Kidney (tissue), 22 donors: ENCODE results near the gene ARMS2. TPM values are rescaled to one million over a fixed set of nuclear protein-coding genes. Genes with fewer than 3 reads are reported as not detected.
A peak's percentile ranks its signal among the peaks of the same experiment; 100 is the strongest.

Experiments
- DNase-seq, 5 donors: peaks; one replicate each; pipeline ENCODE4 v3.0.0-alpha.2; 2013 to 2020
- FAIRE-seq: peaks from 2 replicates; lab custom pipeline; 2012; peaks lifted over from hg19 to GRCh38; lab: Jason Lieb, UNC
- H3K27ac ChIP-seq, 2 donors: one replicate each; pipeline ENCODE4 v1.7.0; 2013; ENCODE audit warnings: low read depth in 2 of 2, low read length in 2 of 2, inconsistent platforms in 1 of 2
- H3K27me3 ChIP-seq: one replicate; pipeline ENCODE4 v1.7.1; 2013; ENCODE audit warnings: low read length, inconsistent platforms; ENCODE audit not compliant: control insufficient read depth, insufficient read depth
- H3K36me3 ChIP-seq, 3 donors: one replicate each; pipeline versions ENCODE4 v1.7.0 to v1.7.1; 2013; ENCODE audit warnings: low read length in 3 of 3, control low read depth in 1 of 3, inconsistent platforms in 1 of 3; ENCODE audit not compliant: insufficient read depth in 3 of 3, control insufficient read depth in 2 of 3
- H3K4me1 ChIP-seq, 3 donors: one replicate each; pipeline versions ENCODE4 v1.7.0 to v1.7.1; 2013; ENCODE audit warnings: low read length in 3 of 3, inconsistent platforms in 1 of 3, low read depth in 1 of 3; ENCODE audit not compliant: control insufficient read depth in 2 of 3, insufficient read depth in 2 of 3
- H3K4me3 ChIP-seq, 3 donors: one replicate each; pipeline versions ENCODE4 v1.7.0 to v1.8.1; 2013; ENCODE audit warnings: low read length in 3 of 3, control low read depth in 1 of 3, inconsistent platforms in 1 of 3
- H3K9ac ChIP-seq, 3 donors: one replicate each; pipeline versions ENCODE4 v1.7.0 to v1.7.1; 2013; ENCODE audit warnings: low read length in 3 of 3, control low read depth in 1 of 3, inconsistent platforms in 1 of 3
- H3K9me3 ChIP-seq, 3 donors: one replicate each; pipeline versions ENCODE4 v1.7.0 to v1.7.1; 2013; ENCODE audit warnings: low read length in 3 of 3, control low read depth in 1 of 3, inconsistent platforms in 1 of 3; ENCODE audit not compliant: control insufficient read depth in 2 of 3, insufficient read depth in 1 of 3
- intact Hi-C: fragments of 100-400 bp; cut with DNase I; formaldehyde crosslinking; loops from one replicate; pipeline ENCODE4 v1.11.1; 2022
- long read RNA-seq, 10 donors: library from polyadenylated mRNA in 1 of 10; unstranded in 1 of 10; transcript quantifications; one replicate each; pipeline ENCODE4 v2.0.0 and lab custom pipeline, GENCODE V29; 2021 to 2026
- polyA plus RNA-seq: library from polyadenylated mRNA; stranded (reverse); fragments of 350-450 nt; fragmentation: Illumina TruSeq; extraction: RNeasy Lipid Tissue Mini Kit (QIAGEN cat#74804); gene quantifications from one replicate; pipeline ENCODE4 v1.2.3, GENCODE V29; 2014; ENCODE audit warnings: low read depth, low replicate concordance; ENCODE audit not compliant: insufficient read depth
- total RNA-seq: library from RNA; stranded (reverse); fragmentation: NEBNext Ultra II Directional; extraction: Animal tissue kit (Norgen Biotek cat#: 25700); gene quantifications from one replicate; pipeline ENCODE4 v1.2.1, GENCODE V29; 2021
- TF ChIP-seq, protein P1 (sequence below): IDR thresholded peaks from 3 replicates; pipeline ENCODE4 v1.5.1; 2012; ENCODE audit warnings: mild to moderate bottlenecking, moderate library complexity, borderline replicate concordance; ENCODE audit not compliant: insufficient read depth; ENCODE audit errors: extremely low read depth
- donor health status: control.
- donor health status: control.
- donor health status: control.
- donor health status: control.
- donor health status: control.
- donor health status: DM: yes; HTN: yes; CAD: no.
- donor health status: Normal renal cell carcinoma (clear cell type).

The ARMS2 gene
- total RNA-seq (not detected), polyA plus RNA-seq (not detected)
- long read RNA-seq, donor 1, result 0 reads
- long read RNA-seq, donor 2, result 0 reads
- long read RNA-seq, donor 3, partial matches to known transcripts, result 0 of 1 reads
- long read RNA-seq, donor 3, other reads (novel, unspliced or antisense), result 0 of 1 reads
- long read RNA-seq, donor 4, result 0 reads
- long read RNA-seq, donor 5, result 0 reads
- long read RNA-seq, donor 6, result 0 reads
- long read RNA-seq, donor 7, result 0 reads
- long read RNA-seq, donor 8, result 0 reads
- long read RNA-seq, donor 9, result 0 reads
- long read RNA-seq, donor 10, result 0 reads

DNA sequence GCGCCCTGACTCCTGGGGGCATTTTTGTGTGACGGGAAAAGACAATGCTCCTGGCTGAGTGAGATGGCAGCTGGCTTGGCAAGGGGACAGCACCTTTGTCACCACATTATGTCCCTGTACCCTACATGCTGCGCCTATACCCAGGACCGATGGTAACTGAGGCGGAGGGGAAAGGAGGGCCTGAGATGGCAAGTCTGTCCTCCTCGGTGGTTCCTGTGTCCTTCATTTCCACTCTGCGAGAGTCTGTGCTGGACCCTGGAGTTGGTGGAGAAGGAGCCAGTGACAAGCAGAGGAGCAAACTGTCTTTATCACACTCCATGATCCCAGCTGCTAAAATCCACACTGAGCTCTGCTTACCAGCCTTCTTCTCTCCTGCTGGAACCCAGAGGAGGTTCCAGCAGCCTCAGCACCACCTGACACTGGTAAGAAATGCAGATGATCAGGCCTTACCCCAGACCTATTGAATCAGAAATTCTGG, at the start of gene ARMS2:
Gene ARMS2 (plus strand): TSS at position 51 of the 478 bp plus-strand sequence. CDS start 75 bp downstream, at position 126.
- TF ChIP-seq, protein P1, sequence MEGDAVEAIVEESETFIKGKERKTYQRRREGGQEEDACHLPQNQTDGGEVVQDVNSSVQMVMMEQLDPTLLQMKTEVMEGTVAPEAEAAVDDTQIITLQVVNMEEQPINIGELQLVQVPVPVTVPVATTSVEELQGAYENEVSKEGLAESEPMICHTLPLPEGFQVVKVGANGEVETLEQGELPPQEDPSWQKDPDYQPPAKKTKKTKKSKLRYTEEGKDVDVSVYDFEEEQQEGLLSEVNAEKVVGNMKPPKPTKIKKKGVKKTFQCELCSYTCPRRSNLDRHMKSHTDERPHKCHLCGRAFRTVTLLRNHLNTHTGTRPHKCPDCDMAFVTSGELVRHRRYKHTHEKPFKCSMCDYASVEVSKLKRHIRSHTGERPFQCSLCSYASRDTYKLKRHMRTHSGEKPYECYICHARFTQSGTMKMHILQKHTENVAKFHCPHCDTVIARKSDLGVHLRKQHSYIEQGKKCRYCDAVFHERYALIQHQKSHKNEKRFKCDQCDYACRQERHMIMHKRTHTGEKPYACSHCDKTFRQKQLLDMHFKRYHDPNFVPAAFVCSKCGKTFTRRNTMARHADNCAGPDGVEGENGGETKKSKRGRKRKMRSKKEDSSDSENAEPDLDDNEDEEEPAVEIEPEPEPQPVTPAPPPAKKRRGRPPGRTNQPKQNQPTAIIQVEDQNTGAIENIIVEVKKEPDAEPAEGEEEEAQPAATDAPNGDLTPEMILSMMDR, result no peak
- intact Hi-C loops, result no loop called here
- Histone ChIP-seq H3K27ac (no peak within 1 kb of the TSS), H3K4me3 (no peak within 1 kb of the TSS), H3K4me1 (no peaks in the 10 kb centered on the region), H3K9ac (no peak within 1 kb of the TSS), H3K27me3 (peaks cover 2% of the 10 kb centered on the region), H3K9me3 (no peaks in the 10 kb centered on the region), H3K36me3 (no peaks in the 10 kb centered on the region)
- FAIRE-seq (no peak), DNase-seq (no peak)

DNA sequence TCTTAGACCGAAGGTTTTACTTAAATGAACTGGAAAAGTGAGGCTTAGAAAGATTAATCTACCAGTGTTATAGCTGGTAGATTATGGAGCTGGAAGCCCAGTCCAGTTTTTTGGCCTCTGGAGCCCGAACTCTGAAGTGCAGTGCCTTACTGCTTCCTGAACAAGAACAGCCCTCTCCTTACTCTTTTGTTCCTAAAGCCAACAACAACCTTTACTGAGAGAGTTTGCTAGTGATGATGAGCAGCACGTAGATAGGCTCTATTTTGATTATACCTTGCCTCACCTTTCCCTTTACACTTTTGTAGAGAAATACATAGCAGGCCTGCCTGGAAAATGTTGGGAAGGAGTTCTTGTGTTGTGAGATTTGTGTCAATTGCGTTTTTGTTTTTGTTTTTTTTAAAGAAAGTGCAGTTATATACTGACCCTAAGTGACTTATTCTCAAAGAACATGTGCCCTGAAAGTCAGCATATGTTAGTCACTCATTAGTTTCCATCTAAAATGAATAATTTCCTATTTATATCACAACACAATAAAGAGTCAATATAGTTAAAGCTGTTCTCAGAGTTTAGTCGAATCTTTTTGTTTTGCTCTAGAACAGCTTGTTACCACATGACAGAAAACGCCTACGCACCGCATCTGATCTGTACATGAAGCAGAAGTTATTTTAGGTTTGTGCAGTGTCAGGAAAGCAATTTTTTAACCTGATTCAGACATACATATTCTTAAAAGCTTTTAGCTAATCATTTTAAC, 46.9 kb upstream of the ARMS2 start:
- peaks cover 2 to 19% (median 12%) of the 10 kb centered on the region in 3 donors for H3K36me3 ChIP-seq
- intact Hi-C loops, result no loop called here
- DNase-seq (no peak), FAIRE-seq (no peak)
- no peaks in the 10 kb centered on the region for H3K4me1 ChIP-seq
- H3K9me3 ChIP-seq, result no peaks in the 10 kb centered on the region
- no peak overlapping the region for H3K27ac ChIP-seq
- TF ChIP-seq, protein P1, result no peak
- no peak overlapping the region for H3K4me3 ChIP-seq
- no peaks in the 10 kb centered on the region for H3K27me3 ChIP-seq
- no peak overlapping the region for H3K9ac ChIP-seq

GRCh38 chr10:122413327-122413726, 41.1 kb upstream of the ARMS2 start:
- Histone ChIP-seq H3K36me3 (peaks cover 2 to 22% (median 10%) of the 10 kb centered on the region in 3 donors), H3K4me3 (no peak overlapping the region), H3K27ac (no peak overlapping the region), H3K27me3 (no peaks in the 10 kb centered on the region), H3K9ac (no peak overlapping the region), H3K9me3 (no peaks in the 10 kb centered on the region), H3K4me1 (no peaks in the 10 kb centered on the region)
- DNase-seq (no peak), FAIRE-seq (peak; percentile 3)
- intact Hi-C loops, result no loop called here
- TF ChIP-seq, protein P1, result no peak
